HG03460 (cell line): ENCODE measurements around the gene GNPTG.
A peak's percentile ranks its signal among the peaks of the same experiment; 100 is the strongest.

ENCODE experiments used
- ATAC-seq: cut with Tn5 transposase; IDR thresholded peaks from one replicate; pipeline ENCODE4 v1.9.1; 2021; ENCODE audit not compliant: unreplicated experiment

The GNPTG gene

DNA sequence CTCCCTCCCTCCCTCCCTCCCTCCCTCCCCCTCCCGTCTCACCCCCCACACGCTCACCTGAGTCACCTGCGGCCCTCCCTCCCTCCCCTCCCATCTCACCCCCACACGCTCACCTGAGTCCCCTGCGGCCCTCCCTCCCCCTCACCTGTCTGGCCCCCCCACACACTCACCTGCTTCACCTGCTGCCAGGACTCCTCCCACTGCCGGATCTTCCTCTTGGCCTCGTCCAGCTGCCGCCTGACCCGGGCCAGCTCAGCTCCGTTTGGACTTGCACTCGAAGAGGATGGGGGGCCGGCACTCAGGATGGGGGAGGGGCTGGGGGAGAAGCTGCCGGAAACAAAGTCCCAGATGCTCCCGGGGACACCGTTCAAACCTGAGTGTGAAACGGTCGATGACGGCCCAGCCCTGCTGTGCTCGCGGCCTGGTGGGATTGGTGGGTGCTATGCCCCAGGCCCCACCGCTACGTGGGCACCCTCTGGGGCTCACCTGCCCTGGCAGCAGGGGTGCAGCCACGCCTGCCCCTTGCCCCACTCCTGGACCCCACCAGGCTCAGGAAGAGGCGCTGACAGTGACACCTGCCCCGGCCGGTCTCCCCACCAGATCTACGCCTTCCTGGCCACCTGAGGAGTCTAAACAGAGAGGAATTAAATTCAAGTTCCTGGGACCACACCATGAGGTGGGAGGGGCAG lies 15.9 kb downstream of the GNPTG start:
- ATAC-seq: no peak

DNA sequence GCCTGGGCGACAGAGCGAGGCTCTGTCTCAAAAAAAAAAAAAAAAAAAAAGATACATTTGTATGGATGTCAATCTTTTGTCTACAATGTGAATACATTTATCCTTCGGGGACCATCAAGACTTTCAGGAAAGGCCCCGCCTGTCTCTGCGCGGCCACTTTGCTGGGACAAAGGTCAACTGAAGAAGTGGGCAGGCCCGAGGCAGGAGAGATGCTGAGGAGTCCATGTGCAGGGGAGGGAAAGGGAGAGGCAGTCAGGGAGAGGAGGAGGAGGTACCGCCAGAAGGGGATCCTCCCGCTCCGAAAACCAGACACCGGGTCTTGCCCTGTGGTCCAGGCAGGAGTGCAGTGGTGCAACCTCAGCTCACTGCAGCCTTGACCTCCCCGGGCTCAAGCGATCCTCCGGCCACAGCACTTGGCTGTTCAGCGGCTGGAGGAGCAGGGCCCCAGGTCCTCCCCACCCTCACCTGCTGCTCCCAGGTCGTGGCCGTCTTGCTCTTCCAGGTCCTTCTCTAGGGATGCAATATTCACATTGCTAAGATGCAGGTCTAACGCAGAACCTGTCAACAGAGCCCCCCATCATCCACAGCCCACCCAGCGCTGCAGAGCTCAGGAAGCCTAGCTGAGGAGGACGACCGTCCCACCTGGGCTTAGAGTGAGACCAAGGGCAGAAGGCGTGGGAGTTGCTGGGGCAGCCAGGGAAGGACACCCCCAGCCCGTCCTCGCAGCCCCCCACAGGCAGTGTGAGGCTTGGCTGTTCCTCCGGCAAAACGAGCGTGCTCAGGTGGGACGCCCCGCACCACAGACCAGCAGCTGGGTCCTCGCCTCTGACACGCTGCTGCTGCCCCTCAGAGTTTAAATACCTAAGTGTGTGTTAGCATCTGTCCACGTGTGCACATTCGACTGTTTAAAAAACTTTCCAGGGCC lies 19.6 kb downstream of the GNPTG start:
- no peak for ATAC-seq

DNA sequence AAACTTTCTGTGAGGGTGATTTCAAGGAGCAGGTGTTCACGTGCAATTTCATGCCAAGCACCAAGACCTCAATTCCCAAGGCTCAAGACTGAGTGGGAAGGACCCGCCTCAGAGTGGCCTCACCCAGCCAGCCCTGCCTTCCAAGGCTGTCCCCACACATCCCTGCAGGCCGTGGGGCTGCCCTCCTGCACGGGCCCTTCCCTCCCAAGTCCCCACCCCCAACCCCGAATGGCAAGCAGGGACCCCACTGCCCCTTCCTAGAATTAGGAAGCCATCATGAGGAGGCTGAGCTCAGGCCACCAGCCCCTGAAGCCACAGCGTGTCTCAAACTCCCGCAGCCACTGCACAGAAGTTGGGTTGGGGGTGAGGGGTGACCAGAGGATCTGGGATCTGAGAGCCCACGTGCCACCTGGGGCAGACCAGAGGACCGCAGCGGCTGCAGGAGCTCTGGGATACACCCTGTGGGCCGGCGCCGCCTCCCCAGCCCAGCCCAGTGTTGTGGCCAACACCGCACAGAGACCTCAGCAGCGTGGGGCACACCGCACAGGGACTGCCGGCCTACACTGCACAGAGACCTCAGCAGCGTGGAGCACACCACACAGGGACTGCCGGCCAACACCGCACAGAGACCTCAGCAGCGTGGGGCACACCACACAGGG lies 20.7 kb downstream of the GNPTG start:
- no peak for ATAC-seq

DNA sequence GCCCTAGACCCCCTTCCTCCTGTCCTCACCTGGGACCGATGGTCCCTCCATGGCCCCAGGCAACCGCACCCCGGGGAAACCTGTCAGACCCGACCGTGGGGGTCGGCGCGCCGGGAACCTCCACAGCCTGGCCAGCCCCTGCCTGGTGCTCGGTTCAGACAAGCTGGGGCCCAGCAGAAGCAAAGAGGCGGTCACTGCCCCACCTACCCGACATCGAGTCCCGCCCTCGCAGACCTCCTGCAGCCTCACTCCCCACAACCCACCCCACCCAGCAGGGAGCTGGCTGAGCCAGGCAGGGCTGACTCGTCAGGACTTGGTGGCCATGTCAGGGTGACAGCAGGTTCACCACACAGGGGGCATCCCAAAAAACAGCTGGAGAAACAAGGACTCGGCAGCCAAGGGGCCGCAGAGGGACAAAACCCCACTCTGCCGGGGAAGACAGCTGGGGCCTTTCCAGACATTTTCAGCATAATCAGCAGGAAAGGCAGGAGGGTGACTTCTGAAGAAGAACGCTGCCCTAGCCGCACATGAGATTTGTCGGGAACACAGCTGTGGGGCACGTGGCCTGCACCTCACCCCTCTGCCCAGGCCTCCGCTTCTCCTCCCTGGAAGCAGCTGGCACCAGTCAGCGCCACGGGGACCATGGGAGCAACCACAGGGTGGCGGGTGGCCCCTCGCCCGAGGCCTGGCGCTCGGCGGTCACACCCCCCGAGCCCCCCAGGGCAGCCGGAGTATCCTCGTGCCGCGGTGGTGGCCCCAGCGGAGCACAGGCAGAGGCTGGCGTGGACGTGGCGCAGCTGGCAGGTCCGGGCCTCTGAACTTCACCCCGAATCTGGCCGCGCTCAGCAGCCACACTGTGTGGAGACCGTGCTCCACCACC lies 22.9 kb downstream of the GNPTG start:
- ATAC-seq: no peak

DNA sequence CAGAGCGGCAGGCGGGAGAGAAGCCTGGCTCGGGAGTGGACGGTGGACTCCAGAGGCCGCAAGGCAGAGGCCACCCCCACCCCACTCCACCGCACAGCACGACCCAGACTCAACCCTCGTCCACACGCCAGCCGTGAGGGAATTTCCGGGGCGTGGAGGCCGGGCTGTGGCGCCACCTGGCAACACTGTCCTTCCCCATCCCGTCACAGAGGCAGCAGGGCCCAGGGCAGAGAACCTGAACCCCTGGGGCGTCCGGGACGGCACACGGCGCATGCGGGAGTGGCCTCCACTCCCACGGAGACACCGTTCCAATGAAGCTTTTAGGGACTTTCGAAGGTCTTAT lies 23.5 kb downstream of the GNPTG start:
- no peak for ATAC-seq

DNA sequence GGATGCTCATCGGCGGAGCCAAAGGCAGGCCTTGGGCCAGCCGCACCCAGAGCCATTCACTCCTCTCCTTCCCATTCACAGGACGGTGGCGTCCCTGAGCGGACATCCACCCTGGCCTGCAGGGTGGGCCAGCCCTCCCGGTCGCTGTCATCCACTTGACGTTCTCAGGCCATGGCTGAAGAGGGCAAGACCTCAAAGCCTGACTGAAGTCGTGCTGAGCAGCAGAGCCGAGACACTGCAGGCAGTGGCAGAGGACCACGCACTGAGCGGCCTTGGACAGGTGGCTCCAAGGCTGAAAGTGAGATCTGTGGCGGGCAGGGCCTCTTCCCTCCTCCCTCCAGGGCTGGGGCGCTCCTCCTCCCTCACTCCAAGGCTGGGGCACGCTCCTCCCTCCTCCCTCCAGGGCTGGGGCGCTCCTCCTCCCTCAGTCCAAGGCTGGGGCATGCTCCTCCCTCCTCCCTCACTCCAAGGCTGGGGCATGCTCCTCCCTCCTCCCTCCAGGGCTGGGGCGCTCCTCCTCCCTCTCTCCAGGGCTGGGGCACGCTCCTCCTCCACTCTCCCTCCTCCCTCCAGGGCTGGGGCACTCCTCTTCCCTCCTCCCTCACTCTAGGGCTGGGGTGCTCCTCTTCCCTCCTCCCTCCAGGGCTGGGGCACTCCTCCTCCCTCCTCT lies 24.1 kb downstream of the GNPTG start:
- ATAC-seq: no peak

DNA sequence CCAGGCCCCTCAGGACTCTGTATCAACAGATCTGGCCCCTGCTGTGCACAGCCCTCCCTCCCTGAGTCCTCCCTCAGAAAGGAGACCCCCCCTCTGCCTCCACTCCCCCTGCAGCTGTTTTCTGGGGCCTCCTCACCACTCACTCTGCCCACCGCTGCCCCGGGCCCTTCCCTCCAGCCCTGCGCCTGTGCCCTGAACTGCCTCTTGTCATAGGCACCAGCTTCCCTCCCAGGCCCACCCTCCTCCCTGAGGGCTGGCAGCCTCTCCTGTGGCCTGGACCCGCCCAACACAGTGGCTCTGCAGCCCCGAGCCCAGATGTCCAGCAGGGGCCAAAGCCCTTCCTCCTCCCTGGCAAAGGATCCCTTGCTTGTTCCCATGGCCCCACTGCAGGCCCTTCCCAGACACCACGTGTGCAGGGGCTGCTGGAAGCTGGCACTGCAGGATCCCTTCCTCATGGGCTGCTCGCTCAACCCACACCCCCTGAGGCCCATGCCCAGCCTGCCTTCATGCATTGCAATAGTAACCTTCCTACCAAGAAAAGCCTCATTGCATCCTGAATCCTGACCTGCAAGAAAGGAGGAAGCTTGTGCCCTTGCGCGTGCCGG lies 25.8 kb downstream of the GNPTG start:
- ATAC-seq: no peak

DNA sequence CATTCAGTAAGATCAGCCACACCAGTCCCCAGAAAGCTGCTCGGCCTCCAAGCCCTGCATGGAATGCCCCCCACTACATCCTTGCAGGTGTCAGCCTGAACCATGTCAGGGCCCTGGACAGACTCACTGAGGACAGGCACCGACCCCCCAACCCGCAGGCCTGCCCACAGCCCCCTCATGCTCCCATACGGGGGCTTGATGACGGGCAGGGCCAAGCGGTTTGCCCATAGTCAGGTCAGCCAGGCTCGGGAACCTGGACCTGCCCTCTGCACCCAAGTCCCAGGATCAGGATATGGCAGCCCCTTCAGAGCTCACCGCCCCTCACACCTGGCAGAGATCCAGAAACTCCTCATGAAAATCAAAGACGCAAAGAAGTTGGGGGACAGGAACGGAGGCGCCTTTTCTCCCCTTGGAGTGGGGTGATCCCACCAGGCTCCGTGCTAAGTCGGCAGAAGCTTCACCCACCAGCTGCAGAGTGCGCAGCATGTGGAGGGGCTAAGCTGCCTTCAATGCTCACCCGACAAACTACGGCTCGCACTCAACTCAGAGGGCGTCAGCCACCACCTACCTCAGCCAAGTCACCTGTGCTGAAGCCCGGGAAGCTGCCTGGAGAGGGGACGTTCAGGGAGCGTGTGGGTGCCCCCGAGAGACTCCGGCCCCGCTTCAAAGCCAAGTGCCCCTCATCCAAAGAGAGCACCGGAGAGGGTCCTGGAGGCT lies 26.5 kb downstream of the GNPTG start:
- no peak for ATAC-seq

DNA sequence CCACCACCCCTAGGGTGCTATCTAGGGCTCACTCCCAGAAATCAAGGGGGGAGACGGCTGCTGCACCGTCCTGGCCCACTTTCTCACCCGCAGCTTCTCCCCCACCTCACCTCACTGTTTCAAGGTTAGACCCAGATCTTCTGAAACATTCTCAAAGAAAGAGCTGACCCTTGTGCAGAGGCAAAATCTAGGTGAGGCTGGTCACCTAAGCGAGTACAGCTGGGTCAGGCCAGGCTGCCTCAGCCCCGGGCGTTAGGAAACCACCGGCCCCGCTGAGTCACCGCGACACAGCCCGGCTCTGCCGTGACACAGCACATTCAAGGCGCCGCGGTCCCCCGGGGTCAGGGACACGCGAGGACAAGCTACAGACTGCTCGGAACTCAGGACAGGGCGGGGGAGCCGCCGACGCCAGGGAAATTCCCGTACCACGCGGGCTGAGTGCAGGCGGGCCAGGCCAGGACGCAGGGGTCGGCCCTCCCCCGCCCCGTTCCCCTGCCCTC lies 27.1 kb downstream of the GNPTG start:
- ATAC-seq: peak; percentile 54

DNA sequence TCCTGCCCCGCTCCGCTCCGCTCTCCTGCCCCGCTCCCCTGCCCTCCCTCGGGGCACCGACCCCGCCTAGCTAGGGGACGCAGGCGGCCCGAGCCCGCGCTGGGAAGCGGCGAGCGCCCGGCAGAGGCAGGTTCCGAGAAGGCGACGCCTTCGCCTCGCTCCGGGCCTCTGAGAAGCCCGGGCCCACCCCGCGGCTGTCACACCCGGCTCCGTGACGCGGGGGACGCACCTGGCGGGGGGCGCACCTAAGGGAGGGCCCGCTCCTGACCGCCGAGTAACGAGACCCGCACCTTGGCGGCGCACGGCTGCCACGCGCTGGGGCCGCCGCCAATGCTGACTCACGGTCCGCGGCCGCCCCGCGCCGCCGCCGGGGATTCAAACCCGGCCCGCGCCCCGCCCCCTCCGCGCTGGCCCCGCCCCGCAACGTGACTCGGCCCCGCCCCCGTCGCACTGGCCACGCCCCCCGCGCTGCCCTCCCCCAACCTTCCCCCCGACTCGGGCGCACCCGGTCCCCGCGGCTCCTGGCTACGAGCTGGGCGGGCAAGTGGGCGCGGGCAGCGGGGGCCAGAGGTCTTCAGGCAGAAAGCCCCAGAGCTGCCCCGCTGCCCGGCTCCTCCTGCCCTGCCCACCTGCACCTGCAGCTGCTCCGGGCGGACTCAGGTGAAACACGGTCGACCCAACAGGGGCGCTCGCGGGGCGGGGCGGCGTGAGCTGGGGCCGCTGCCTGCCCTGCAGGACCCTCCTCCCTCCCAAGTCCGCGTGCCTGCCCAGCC lies 27.8 kb downstream of the GNPTG start:
- ATAC-seq: peak; percentile 37

DNA sequence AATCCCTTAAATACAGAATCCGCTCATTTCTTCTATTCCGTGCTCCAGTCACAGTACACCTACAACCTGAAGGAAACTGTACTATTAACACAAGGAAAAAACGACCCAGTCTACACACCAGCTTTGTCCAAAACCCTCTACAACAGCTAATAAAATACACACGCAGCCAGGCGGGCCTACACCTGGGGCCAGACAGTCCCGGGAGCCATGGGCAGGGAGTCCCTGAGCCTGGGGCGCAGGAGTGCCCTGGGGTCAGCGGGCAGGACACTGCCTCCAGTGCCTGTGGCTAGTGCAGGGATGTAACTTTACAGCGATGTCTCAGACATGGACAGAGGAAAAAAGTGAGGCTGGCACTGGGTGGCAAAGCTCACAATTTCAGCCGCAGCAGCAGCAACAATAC lies 28.5 kb downstream of the GNPTG start:
- no peak for ATAC-seq

DNA sequence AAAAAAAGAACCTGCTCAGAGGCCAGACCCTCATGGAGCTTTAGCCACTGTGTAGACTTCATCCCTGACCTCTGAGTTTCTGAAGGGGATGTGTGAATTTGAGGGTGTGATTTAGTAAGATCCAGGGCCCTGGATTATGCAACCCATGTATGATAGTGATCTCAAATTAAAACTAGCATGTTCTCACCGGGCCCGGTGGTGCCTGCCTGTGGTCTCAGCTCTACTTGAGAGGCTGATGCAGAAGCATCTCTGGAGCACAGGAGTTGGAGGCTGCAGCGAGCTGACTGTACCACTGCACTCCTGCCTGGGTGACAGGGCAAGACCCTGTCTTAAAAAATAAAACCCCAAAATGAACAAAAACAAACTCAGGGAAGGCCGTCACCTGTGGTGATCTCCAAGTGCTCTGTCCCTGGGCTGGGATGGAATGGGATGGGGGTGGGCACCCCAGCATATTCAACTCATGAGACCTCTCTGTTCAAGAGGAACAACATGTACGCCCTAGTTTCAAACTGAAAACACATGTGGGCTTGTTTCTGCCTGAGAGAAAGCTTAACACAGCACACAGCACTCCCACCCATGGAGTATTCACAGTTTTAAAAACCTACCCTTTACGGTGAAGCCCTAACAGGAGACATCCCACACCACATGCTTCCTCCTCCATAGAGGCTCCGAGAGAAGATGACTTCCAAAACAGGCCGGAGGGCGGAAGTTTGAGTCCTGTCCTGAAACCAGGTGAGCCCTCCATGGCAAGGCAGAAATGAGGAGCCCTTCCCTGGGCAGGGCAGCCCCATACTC lies 30.1 kb downstream of the GNPTG start:
- ATAC-seq: no peak

DNA sequence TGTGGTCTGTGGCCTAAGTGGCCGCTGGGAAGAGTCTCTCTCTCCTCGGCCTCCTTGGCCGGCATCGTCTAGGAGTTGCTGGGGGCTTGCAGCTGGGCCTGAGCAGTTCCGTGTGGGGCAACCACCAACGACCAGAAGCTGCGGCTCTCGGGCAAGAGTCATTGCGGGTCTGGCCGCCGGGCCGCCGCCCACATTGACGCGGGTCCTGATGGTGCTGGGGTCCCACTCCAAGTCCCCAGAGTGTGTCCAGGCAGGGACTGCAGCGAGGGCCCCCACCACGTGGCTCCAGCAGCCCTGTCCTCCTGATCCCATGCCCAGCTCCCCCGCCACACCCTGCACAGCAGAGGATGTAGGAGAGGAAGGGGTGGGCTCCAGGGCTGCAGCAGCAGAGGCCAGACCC lies 31.8 kb downstream of the GNPTG start:
- no peak for ATAC-seq

DNA sequence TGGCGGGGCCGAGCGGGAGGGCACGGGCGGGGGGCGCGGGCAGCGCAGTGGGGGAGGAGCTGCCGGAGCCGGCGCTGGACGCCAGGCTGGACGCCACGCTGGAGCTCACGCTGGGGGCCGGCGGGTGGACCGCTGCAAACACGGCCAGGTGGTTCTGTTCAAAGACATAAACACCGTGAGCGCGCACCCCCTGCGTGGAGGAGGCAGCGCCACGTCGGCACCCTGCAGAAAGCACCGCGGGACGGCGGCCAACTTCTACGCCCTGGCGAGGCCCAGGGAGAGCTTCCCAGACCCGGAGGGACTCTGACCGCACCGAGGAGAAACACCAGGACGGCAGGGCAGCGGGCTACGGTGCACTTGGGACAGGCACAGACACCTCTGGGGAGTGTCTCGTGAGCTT lies 33.5 kb downstream of the GNPTG start:
- no peak for ATAC-seq

DNA sequence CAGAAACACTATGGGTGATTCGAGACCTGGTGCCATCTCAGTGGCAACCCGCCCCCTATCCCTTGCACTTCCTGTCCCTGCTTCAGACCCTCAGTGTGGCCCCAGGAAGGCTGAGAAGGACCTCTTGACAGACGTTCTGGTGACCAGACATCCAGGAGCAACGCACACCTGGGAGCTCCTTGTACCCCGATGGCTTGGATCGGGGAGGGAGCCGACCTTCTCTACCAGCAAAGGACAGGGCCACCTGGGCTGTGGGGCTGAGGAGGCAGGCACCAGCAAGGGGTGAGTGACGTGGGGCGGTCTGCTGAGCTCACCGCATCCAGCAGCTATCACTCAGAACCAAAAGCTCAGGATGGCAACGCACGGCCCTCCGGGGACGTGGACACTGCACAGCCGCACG lies 35.6 kb downstream of the GNPTG start:
- no peak for ATAC-seq

DNA sequence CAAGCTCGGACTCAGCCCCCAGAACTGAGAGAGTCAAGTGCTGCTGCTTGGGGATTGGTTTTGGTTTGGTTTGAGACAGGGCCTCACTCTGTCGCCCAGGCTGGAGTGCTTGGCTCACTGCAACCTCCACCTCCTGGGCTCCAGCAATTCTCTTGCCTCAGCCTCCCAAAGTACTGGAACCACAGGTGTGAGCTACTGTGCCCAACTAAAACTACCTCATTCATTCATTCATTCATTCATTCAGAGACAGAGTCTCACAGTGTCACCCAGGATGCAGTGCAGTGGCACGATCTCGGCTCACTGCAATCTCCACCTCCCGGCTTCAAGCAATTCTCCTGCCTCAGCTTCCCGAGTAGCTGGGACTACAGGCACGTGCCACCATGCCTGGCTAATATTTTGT lies 38.0 kb downstream of the GNPTG start:
- ATAC-seq: no peak

DNA sequence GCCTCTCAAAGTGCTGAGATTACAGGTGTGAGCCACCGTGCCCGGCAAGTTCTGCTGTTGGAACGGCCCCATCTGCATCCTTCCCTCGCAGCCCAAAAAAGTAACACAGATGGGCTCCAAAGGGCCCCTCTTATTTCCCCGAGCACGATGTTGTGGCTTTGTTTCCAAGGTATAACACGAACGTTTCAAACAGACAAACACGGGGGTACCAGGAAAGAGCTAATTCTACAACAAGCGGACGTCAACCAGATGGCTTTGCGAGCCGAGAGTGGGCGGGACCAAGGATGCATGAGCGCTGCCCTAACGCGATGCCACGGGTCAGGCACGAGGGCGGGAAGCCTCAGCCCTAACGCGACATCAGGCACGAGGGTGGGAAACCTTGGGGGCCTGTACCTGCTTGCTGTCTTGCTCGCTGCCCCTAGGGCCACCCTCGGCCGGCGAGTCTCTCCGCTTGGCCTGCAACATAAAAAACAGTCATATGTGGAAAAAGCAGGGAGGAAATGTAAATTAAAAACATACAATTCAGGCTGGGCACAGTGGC lies 38.6 kb downstream of the GNPTG start:
- ATAC-seq: no peak
